HUES48 (cell line): ENCODE measurements around the gene AATF.

Experiments
- H3K27ac ChIP-seq: one replicate; pipeline ENCODE4 v1.7.0; 2013; ENCODE audit warnings: low read depth, low read length, inconsistent platforms
- H3K27me3 ChIP-seq: 2 replicates; pipeline ENCODE4 v1.6.1; 2013; ENCODE audit warnings: mild to moderate bottlenecking, low read length; ENCODE audit not compliant: control insufficient read depth, insufficient read depth
- H3K36me3 ChIP-seq: 2 replicates; pipeline ENCODE4 v1.6.1; 2013; ENCODE audit warnings: low read length; ENCODE audit not compliant: control insufficient read depth, insufficient read depth
- H3K4me1 ChIP-seq: 2 replicates; pipeline ENCODE4 v1.6.1; 2013; ENCODE audit warnings: mild to moderate bottlenecking, low read length; ENCODE audit not compliant: control insufficient read depth, insufficient read depth
- H3K4me3 ChIP-seq: 2 replicates; pipeline ENCODE4 v1.5.1; 2013; ENCODE audit warnings: mild to moderate bottlenecking, low read depth, low read length
- H3K9ac ChIP-seq: 2 replicates; pipeline ENCODE4 v1.6.1; 2013; ENCODE audit warnings: mild to moderate bottlenecking, low read depth, low read length, moderate library complexity
- H3K9me3 ChIP-seq: 2 replicates; pipeline ENCODE4 v1.6.1; 2013; ENCODE audit warnings: low read length; ENCODE audit not compliant: control insufficient read depth, insufficient read depth

Gene AATF

DNA sequence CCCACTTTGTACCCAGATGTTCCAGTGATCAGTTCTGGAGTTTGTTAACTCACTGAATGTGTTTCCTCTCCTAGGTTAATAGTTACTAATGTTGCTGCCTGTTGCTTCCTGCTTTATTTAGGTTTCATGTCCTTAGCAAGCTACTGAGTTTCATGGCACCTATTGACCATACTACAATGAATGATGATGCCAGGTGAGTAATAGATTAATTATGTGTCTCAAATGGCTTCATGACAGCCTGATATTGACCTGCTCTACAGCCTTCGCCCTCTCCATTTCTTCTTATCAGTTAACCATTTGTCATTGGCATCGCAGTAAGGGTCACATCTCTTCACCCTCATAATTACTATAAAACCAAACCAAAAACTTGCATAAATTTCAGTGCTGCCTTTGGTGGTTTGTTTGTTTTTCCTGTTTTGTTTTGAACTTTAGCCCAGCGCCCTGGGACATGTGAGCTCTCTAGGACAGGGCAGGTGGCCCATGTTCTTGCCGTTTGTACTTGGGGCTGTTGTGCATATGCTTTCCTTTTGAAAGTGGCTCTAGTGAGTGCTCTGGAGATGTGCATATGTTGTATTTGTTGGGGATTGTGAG, 82.8 kb downstream of the AATF start:
- H3K9me3 ChIP-seq, result no peaks in the 10 kb centered on the region
- H3K4me3 ChIP-seq, result no peak overlapping the region
- no peaks in the 10 kb centered on the region for H3K27me3 ChIP-seq
- H3K9ac ChIP-seq, result no peak overlapping the region
- H3K4me1 ChIP-seq, result peaks cover 2% of the 10 kb centered on the region; the same call in 1 of the 2 replicates
- H3K27ac ChIP-seq, result no peak overlapping the region
- H3K36me3 ChIP-seq, result peaks cover 10% of the 10 kb centered on the region

GRCh38 chr17:37037590-37038155, 88.9 kb downstream of the AATF start:
- H3K9me3 ChIP-seq, result no peaks in the 10 kb centered on the region

DNA sequence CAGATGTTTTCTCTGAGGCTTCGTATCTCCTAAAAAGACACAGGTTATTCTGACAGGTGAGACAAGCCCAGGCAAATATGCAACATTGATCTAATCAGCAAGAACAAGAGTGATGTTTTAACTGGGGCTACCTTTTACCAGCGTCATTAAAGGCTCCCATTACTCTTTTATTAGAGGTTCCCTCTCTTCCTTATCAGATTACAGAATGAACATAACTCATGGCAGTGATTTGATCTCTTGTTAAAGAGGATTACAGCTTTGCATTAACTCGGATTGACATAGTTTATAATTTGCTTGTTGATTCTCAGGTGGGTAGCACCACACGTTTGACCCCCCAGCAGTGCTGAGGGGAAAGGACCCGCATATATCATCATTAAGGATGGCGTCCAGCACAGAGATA, 90.5 kb downstream of the AATF start:
- H3K4me3 ChIP-seq, result no peak overlapping the region
- H3K27ac ChIP-seq, result no peak overlapping the region
- no peaks in the 10 kb centered on the region for H3K27me3 ChIP-seq
- H3K36me3 ChIP-seq, result no peaks in the 10 kb centered on the region
- peaks cover 17% of the 10 kb centered on the region; the same call in 1 of the 2 replicates for H3K4me1 ChIP-seq
- H3K9me3 ChIP-seq, result no peaks in the 10 kb centered on the region
- H3K9ac ChIP-seq, result no peak overlapping the region

More at GRCh38 chr17:37037590-37038155, 88.9 kb downstream of the AATF start:
- H3K9ac ChIP-seq, result no peak overlapping the region
- no peaks in the 10 kb centered on the region for H3K36me3 ChIP-seq
- H3K4me3 ChIP-seq, result no peak overlapping the region
- peaks cover 3% of the 10 kb centered on the region; the same call in 1 of the 2 replicates for H3K4me1 ChIP-seq
- no peaks in the 10 kb centered on the region for H3K27me3 ChIP-seq
- no peak overlapping the region for H3K27ac ChIP-seq

DNA sequence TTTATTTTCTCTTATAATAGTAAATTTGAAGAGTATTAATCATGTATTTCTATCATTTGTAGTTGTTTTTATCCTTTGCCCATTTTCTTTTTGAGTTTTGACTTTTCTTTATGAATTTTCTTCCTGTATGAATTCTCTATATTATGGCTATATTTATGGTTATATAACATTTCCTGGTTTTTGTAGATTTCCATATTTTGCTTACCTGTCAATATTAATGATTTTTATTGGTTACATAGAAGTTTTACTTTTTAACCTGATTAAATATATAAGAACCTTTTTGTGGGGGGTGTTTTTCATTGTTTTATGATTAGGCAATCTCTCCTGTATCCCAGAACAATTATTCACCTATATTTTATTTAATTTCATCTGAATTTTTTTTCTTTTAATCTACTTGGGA, 93.2 kb downstream of the AATF start:
- Histone ChIP-seq H3K9me3 (no peaks in the 10 kb centered on the region), H3K4me3 (no peak overlapping the region), H3K4me1 (peaks cover 40% of the 10 kb centered on the region), H3K27ac (no peak overlapping the region), H3K9ac (no peak overlapping the region), H3K36me3 (no peaks in the 10 kb centered on the region), H3K27me3 (no peaks in the 10 kb centered on the region)

GRCh38 chr17:37043201-37043600, 94.4 kb downstream of the AATF start:
- Histone ChIP-seq H3K9me3 (no peaks in the 10 kb centered on the region), H3K9ac (no peak overlapping the region), H3K36me3 (no peaks in the 10 kb centered on the region), H3K27me3 (no peaks in the 10 kb centered on the region), H3K27ac (peak overlapping the region; percentile 63), H3K4me3 (no peak overlapping the region), H3K4me1 (peaks cover 46% of the 10 kb centered on the region)

- Histone ChIP-seq H3K9ac (no peak overlapping the region; the same call in 1 of the 2 replicates), H3K4me1 (peaks cover 47% of the 10 kb centered on the region), H3K27me3 (no peaks in the 10 kb centered on the region), H3K36me3 (0 out of 2 replicates have a peak, but pooled peaks cover 5% of the 10 kb centered on the region), H3K27ac (peak overlapping the region; percentile 37), H3K9me3 (no peaks in the 10 kb centered on the region), H3K4me3 (no peak overlapping the region)
Measured at GRCh38 chr17:37045351-37045922, 96.7 kb downstream of the AATF start.

DNA sequence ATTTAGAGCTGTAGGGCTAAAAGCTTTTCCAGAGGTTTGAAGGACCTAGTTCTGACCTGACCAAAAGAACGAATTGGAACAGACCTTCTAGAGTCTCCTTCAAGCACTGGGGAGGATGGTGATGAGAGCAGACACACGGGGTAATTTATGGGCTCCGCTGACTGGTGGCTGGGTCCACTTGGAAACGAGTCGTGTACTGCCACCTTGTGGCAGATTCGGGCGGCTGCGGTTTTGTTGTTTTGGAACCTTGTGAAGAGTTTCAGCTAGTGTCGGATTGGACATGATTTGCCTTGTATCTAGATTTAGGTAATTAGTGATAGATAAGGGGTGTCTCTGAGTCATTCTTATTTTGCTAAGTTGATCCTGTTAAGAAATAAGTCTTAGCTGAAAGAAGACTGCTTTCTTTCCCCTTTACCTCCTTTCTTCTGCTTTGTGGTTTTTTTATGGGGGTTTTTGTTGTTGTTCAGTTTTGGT, 98.9 kb downstream of the AATF start:
- Histone ChIP-seq H3K27me3 (no peaks in the 10 kb centered on the region), H3K4me3 (no peak overlapping the region), H3K9ac (no peak overlapping the region), H3K4me1 (peaks cover 49% of the 10 kb centered on the region), H3K36me3 (0 out of 2 replicates have a peak, but pooled peaks cover 7% of the 10 kb centered on the region), H3K27ac (no peak overlapping the region), H3K9me3 (no peaks in the 10 kb centered on the region)

- H3K9ac ChIP-seq, result no peak overlapping the region
- H3K36me3 ChIP-seq, result 0 out of 2 replicates have a peak, but pooled peaks cover 7% of the 10 kb centered on the region
- no peaks in the 10 kb centered on the region for H3K9me3 ChIP-seq
- H3K27ac ChIP-seq, result no peak overlapping the region
- peaks cover 40% of the 10 kb centered on the region for H3K4me1 ChIP-seq
- no peak overlapping the region for H3K4me3 ChIP-seq
- H3K27me3 ChIP-seq, result no peaks in the 10 kb centered on the region
Measured at GRCh38 chr17:37048811-37049210, 100.1 kb downstream of the AATF start.

DNA sequence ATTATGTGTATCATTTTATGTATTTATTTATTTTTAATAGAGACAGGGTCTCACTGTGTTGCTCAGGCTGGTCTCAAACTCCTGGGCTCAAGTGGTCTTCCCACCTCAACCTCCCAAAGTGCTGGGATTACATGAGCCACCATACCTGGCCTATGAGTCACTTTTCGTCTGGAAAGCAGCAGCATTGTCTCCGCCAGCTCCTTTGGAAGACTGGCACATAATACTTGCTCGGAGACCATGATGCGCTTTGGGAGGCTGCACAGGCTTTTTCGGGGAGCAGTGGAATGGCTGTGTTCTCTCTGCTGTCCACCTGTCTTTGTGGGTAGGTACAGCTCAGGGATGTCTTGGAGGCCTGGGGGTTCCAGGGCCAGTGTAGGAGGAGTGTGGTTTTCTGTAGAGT, 102.2 kb downstream of the AATF start:
- Histone ChIP-seq H3K36me3 (peaks cover 14% of the 10 kb centered on the region; the same call in 1 of the 2 replicates), H3K4me1 (peaks cover 18% of the 10 kb centered on the region), H3K27me3 (no peaks in the 10 kb centered on the region), H3K9me3 (no peaks in the 10 kb centered on the region), H3K4me3 (no peak overlapping the region), H3K27ac (peak overlapping the region; percentile 3), H3K9ac (no peak overlapping the region)

DNA sequence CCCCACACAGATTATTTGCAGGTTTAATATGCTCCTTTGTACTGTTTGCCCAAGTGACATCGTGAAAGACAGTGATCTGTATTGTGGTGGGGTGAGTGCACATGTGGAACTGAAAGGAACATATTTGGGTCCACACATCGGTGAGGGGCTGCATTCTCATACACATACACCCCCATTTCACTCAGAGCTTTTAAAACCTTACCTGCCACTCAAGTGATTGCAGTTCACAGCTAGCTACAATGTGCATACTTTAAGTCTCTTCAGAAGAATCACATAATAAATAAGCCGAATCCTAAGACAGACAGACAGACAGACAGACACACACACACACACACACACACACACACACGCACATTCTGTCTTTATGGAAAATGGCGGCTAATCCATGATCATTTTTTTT, 102.6 kb downstream of the AATF start:
- no peak overlapping the region for H3K9ac ChIP-seq
- H3K36me3 ChIP-seq, result peaks cover 18% of the 10 kb centered on the region
- H3K27me3 ChIP-seq, result no peaks in the 10 kb centered on the region
- H3K4me1 ChIP-seq, result peaks cover 14% of the 10 kb centered on the region
- H3K9me3 ChIP-seq, result no peaks in the 10 kb centered on the region
- no peak overlapping the region for H3K27ac ChIP-seq
- H3K4me3 ChIP-seq, result no peak overlapping the region

DNA sequence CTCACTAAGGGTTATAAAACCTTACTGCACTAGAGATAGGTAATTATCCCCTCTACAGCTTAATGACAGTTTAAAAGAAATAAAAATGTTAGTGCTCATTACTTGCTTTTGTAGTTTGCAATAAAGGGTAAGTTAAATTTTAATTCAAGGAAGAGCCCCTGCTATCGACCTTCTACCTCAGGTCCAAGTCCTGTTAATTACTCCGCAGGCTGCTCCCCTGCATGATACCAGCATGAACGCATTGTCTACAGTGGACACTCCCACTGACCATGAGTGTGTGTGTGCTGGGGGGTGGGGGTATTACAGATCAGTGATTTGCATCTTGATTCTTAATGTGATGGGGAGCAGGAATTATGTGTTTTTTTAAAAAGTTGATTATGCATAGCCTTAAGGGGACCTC, 103.1 kb downstream of the AATF start:
- no peak overlapping the region for H3K9ac ChIP-seq
- H3K4me3 ChIP-seq, result no peak overlapping the region
- H3K9me3 ChIP-seq, result no peaks in the 10 kb centered on the region
- peaks cover 22% of the 10 kb centered on the region for H3K36me3 ChIP-seq
- H3K4me1 ChIP-seq, result peaks cover 10% of the 10 kb centered on the region
- no peaks in the 10 kb centered on the region for H3K27me3 ChIP-seq
- no peak overlapping the region for H3K27ac ChIP-seq
